HG02678 (cell line): ENCODE data around the gene UBTD1.

Experiments used
- ATAC-seq: cut with Tn5 transposase; IDR thresholded peaks from one replicate; pipeline ENCODE4 v1.9.1; 2021; ENCODE audit warnings: mild to moderate bottlenecking, moderate library complexity; ENCODE audit not compliant: unreplicated experiment

The UBTD1 gene

DNA sequence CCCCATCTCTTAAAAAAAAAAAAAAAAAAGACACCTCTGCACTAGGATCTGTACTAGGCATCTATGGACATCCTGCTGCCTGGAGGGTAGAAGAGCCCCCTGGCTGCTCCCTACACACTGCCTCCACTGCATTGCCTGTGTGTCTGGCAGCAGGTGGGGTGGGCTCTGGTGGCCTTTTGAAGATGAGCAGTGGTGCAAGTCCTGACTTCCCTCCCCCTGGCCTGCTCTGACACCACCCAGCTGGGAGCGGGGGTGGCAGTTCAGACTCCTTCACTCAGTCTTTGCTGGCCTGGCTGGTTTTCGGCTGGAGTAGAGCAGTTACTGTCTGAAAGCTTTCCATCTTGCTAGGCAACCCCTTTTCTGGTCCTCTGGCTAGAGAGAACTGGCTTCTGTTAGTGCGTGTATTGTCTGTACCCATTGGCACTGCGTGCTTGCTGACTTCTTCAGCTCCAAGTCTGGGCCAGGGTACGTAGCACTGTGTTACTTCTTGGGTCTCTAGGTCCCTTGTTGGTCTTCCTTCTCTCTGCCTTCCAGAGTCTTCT, 108.4 kb downstream of the UBTD1 start:
- no peak for ATAC-seq

DNA sequence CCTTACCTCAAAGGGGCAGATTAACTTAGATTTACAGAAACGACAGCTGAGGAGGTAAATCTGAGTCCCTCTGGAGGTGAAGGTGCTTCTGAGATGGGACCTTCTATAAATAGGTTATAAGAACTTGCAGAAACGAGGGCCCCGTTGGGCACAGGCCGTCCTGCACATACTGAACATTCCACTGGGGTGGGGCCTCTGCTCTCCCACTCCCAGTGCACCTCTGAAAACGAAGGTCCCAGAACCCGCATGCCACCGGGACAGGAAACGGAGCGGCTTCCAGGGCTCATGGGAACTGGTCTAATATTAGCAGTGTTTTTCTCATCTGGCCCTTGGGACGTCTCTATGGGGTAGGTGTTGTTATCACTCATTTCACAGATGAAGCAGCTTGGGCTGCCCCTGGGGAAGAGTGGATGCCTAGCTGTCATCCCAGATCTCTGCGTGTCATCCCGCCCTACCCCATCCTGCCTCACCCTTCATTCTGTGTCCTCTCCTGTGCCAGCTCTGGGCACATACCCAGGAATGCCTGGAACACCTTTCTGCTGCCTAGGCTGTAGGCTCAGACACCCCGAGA, 110.4 kb downstream of the UBTD1 start:
- ATAC-seq = no peak

DNA sequence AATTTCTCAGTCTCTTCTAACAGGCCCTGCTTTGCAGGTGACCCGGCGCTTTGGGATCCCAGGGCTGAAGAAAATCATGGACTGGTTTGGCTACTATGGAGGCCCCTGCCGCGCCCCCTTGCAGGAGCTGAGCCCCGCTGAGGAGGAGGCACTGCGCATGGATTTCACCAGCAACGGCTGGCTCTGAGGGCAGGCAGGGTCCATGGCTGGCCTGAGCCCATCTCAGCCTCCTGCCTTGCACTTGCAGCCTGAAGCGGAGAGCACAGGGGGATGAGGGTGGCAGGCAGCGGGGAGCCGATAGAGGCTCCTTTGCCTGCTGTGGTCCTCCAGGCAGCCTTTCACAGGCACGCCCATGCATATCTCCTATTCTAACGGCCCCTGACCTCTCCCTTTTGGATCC, 112.7 kb downstream of the UBTD1 start:
- no peak for ATAC-seq

DNA sequence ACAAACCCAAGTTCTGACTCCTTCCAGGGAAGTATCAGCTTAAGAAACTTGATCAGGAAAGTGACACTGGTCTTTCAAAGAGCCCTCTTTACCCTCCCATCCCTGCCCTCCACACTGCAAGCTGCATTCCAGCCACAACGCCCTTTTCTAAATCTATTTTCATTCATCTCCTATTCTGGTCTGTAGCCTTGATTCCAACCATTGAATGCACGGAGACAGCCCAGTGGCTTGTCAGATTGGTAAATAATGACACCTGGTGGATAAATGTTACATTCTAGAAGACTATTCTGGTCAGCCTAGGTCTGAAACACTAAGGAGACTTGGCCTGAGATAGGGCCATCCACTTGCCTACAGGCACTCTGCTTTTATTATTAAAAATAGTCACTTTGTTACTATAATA, 113.7 kb downstream of the UBTD1 start:
- no peak for ATAC-seq

DNA sequence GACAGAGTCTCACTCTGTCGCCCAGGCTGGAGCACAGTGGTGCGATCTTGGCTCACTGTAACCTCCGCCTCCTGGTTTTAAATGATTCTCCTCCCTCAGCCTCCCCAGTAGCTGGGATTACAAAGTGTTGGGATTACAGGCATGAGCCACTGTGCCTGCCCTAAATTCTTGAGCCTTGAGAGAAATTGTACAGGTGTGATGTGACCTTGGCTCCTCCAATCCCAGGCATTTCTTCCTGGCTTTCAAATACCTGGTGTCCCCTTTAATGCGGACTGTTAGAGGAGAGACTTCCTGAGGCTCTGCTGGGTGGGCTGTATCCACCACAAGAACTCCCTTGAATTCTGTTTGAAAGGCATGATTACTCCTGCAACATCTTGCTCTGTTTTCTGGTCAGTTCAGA, 119.6 kb downstream of the UBTD1 start:
- no peak for ATAC-seq

DNA sequence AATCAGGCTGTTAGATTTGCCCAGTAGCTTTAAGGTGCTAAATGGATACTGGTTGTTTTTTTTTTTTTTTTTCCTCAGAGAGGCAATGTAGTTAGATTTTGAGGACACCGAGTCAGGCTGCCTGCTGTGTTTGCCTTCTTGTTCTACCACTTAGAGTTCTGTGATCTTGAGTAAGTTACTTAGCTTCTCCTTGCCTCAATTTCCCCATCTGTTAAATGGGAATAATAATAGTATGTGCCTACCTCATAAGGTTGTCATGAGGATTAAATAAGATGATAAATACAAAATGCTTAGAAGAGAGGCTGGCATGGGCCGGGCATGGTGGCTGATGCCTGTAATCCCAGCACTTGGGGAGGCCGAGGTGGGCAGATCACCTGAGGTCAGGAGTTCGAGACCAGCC, 120.0 kb downstream of the UBTD1 start:
- ATAC-seq = no peak
